Measurements from ENCODE around the gene ARL4D. TPM values are rescaled to one million over a fixed set of nuclear protein-coding genes. Genes with fewer than 3 reads are reported as not detected.

The ARL4D gene
- total and polyA plus RNA-seq, 2 of the 4 experiments (the other 2 are of a cell fraction) = 12.5 to 30.7 TPM

DNA sequence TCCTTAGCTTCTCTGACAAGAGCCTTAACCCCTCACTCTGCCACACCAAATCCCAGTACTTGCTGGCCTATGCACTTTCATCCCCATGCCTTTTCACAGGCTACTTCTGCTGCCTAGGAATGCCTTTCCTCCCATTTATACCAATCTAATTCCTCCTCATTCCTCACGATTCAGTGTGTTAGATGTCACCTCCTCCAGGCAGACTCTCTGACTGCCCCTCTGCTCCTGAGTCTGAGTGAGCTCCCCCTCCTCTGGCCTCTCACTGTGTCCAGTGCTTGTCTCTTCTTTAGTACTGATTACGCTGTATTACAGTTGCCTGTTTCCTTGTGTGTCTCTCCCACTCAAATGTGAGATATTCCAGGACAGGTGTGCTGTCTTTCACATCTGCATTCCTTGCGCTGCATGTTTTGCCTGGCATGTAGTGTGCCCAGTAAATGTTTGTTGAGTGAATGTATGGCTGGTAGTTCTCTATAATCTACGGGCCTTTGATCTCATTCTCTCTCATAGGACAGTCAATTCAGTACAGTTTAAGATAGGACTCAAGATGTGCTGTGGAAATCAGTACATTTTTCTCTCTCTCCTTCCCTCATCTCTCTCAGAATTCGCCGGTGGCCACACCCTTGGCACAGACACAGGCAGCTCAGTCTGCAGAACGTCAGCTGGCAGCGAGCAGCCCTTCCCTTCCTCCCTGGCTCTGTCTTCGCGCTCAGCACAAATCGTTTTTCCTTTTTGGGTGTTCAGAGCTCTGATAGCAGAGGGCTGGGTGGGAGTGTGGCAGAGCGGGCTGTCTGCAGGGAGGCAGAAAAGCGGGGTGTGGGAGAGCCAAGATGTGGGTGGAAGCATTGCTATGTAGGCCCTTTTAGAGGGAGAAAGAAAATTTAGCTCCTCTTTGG lies 18.5 kb downstream of the ARL4D start:
- Histone ChIP-seq H3K27me3 (ENCODE audit: control insufficient read depth, insufficient read depth, low read length) (no peaks in the 10 kb centered on the region), H4K5ac (ENCODE audit: low read depth, low read length) (peak overlapping the region; percentile 89), H2BK15ac (ENCODE audit: low read depth, low read length) (peak overlapping the region; percentile 29; the same call in 2 of the 3 replicates), H3K4me1 (ENCODE audit: control insufficient read depth, insufficient read depth, low read length) (peaks cover 20% of the 10 kb centered on the region), H3K9me1 (ENCODE audit: insufficient read depth, low read length) (peaks cover 13% of the 10 kb centered on the region; the same call in 1 of the 2 replicates), H2BK5ac (ENCODE audit: low read depth, low read length, poor library complexity, severe bottlenecking) (peak overlapping the region; percentile 25), H2BK20ac (ENCODE audit: low read depth, low read length) (peak overlapping the region; percentile 66), H4K20me1 (ENCODE audit: insufficient read depth, low read length) (no peaks in the 10 kb centered on the region), H2BK120ac (ENCODE audit: low read depth, low read length) (peak overlapping the region; percentile 86), H4K8ac (ENCODE audit: low read depth in 2 of 2, low read length in 2 of 2) (peak overlapping the region; percentile 60 to 79), H3K27ac (ENCODE audit: insufficient read depth, low read length) (peak overlapping the region; percentile 62; the same call in 1 of the 2 replicates), H3K36me3 (ENCODE audit: control insufficient read depth, insufficient read depth, low read length) (no peaks in the 10 kb centered on the region), H3K18ac (ENCODE audit: low read depth, low read length) (peak overlapping the region; percentile 85), H2AK5ac (ENCODE audit: low read depth, low read length) (peak overlapping the region; percentile 58; the same call in 1 of the 2 replicates), H4K91ac (ENCODE audit: insufficient read depth, low read depth, low read length) (peak overlapping the region; percentile 60), H3K56ac (ENCODE audit: extremely low read depth, insufficient read depth, low read length) (0 out of 2 replicates have a peak overlapping the region, but pooled peaks have one; percentile 22), H3K14ac (replicated peaks; ENCODE audit: low read depth, low read length) (peak overlapping the region; percentile 94), H3K4me2 (ENCODE audit: low read depth, low read length) (peak overlapping the region; percentile 43), H2AK9ac (replicated peaks; ENCODE audit: low read depth, low read length, poor library complexity) (peak overlapping the region; percentile 68), H3K4me3 (ENCODE audit: insufficient read depth, low read depth, low read length) (no peak overlapping the region), H3K79me1 (ENCODE audit: low read depth in 1 of 2, low read length in 2 of 2) (no peaks in the 10 kb centered on the region), H3K9me3 (ENCODE audit: control insufficient read depth, insufficient read depth, low read length) (no peaks in the 10 kb centered on the region), H3K9ac (ENCODE audit: low read depth, low read length) (peak overlapping the region; percentile 33), H2AFZ (replicated peaks; ENCODE audit: low read length, poor library complexity) (peak overlapping the region; percentile 84), H3K4ac (ENCODE audit: low read depth, low read length) (peak overlapping the region; percentile 79), H3K23ac (ENCODE audit: low read depth, low read length) (peak overlapping the region; percentile 84; the same call in 1 of the 2 replicates)
- dilution Hi-C loops (cut with HindIII; ENCODE audit: low sequenced_read_pairs, unreplicated experiment) (no loop called here), in situ Hi-C loops (cut with MboI; ENCODE audit: low sequenced_read_pairs) (no loop called here), intact Hi-C loops (cut with micrococcal nuclease) (loop anchor here (5.0 kb wide), 1 partner anchor 50 kb away; no protein-coding TSS in a partner anchor)
- peak; percentile 37 for DNase-seq
- BruUV-seq (replicated peaks) = no TSS peak
- no peak for TF ChIP-seq FOS (IDR thresholded peaks at IDR 0.05; ENCODE audit: low read depth, low read length)
- no peak for TF ChIP-seq RFX5 (IDR thresholded peaks at IDR 0.05; ENCODE audit: low read depth, low read length)
- no peak for TF ChIP-seq RCOR1 (IDR thresholded peaks at IDR 0.05; ENCODE audit: insufficient replicate concordance, low read length)
- no peak for TF ChIP-seq MAZ (IDR thresholded peaks at IDR 0.05; ENCODE audit: borderline replicate concordance, low read depth, low read length)
- TF ChIP-seq CEBPB (IDR thresholded peaks at IDR 0.05; ENCODE audit: low read depth, low read length) = no peak
- TF ChIP-seq MXI1 (IDR thresholded peaks at IDR 0.05; ENCODE audit: borderline replicate concordance, low read depth, low read length) = no peak
- no peak for TF ChIP-seq SMC3 (IDR thresholded peaks at IDR 0.05; ENCODE audit: low read depth, low read length)
- TF ChIP-seq, protein P1, sequence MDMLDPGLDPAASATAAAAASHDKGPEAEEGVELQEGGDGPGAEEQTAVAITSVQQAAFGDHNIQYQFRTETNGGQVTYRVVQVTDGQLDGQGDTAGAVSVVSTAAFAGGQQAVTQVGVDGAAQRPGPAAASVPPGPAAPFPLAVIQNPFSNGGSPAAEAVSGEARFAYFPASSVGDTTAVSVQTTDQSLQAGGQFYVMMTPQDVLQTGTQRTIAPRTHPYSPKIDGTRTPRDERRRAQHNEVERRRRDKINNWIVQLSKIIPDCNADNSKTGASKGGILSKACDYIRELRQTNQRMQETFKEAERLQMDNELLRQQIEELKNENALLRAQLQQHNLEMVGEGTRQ (IDR thresholded peaks at IDR 0.05; ENCODE audit: low read depth, low read length) = no peak
- TF ChIP-seq, protein P2, sequence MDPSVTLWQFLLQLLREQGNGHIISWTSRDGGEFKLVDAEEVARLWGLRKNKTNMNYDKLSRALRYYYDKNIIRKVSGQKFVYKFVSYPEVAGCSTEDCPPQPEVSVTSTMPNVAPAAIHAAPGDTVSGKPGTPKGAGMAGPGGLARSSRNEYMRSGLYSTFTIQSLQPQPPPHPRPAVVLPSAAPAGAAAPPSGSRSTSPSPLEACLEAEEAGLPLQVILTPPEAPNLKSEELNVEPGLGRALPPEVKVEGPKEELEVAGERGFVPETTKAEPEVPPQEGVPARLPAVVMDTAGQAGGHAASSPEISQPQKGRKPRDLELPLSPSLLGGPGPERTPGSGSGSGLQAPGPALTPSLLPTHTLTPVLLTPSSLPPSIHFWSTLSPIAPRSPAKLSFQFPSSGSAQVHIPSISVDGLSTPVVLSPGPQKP (IDR thresholded peaks at IDR 0.05; ENCODE audit: borderline replicate concordance, low read depth, low read length) = no peak
- ChIA-PET CTCF (interaction anchor here (0.7 to 1.3 kb wide), 4 partner anchors 8 to 55 kb away, joined by 3 to 9 read pairs (median 3); no protein-coding TSS in a partner anchor), POLR2A (ENCODE audit: unreplicated experiment) (no interaction called here)
- peak; percentile 54 for ATAC-seq (ENCODE audit: low read depth)
- 15% methylated on average over 2 of the region's 13 CpGs; no CpG with 5 or more reads in 1 of the 2 experiments for WGBS, 2 experiments (ENCODE audit: extremely low coverage in 2 of 2, insufficient read length in 1 of 2)
